Measurements from ENCODE around the gene DHX34. TPM values are rescaled to one million over a fixed set of nuclear protein-coding genes. Genes with fewer than 3 reads are reported as not detected.

DHX34 gene
- total and polyA plus RNA-seq, 2 experiments from 2014 or later: 16.1 to 33.7 TPM

- DNase-seq (ENCODE audit: low read depth in 1 of 2, low spot score in 1 of 2): peak; percentile 68 to 85
- Histone ChIP-seq H3K27me3 (peaks cover 22% of the 10 kb centered on the region), H3K4me1 (ENCODE audit: low read depth) (no peaks in the 10 kb centered on the region), H3K36me3 (no peaks in the 10 kb centered on the region), H3K27ac (peak overlapping the region; percentile 93), H3K9me3 (ENCODE audit: low read depth) (no peaks in the 10 kb centered on the region), H3K4me3 (peak overlapping the region; percentile 13)
- TF ChIP-seq CTCF (IDR thresholded peaks at IDR 0.05; ENCODE audit: low read depth, low read length): peak; percentile 92
Measured at GRCh38 chr19:47427241-47428176, 78.4 kb downstream of the DHX34 start.

DNA sequence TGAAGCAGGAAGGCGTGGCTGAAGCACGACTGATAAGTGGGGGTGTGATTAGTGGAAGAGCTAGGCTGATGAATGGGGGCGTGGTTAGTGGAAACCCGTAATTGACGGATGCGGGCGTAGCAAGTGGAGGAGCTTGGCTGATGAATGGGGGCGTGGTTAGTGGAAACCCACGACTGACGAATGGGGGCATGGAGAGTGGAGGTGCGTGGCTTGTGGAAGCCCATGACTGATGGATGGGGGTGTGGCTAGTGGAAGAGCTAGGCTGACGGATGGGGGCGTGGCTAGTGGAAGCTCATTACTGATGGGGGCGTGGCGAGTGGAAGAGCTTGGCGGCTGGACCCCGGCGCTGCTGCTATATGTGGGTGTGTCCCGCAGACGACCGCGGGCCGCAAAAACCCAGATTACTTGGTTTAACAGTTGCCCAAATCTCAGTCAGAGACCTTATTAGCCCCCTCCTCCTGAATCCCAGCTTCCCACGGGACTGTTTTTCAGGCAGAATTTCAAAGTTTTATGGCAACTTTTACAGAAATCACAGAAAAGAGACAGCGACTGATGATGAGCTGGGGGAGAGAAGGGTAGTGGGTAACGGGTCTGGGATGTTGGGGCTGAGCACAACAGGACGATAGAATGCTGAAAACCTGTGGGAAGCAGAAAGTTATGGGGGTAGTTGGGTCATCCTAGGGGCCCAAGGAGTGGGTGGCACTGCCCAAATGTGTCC is 79.2 kb downstream of the DHX34 start:
- peak overlapping the region; percentile 14 for H3K4me3 ChIP-seq
- H3K9me3 ChIP-seq (ENCODE audit: low read depth): no peaks in the 10 kb centered on the region
- no peak for TF ChIP-seq CTCF (IDR thresholded peaks at IDR 0.05; ENCODE audit: low read depth, low read length)
- H3K27me3 ChIP-seq: peaks cover 16% of the 10 kb centered on the region
- H3K4me1 ChIP-seq (ENCODE audit: low read depth): no peaks in the 10 kb centered on the region
- H3K27ac ChIP-seq: peak overlapping the region; percentile 93
- H3K36me3 ChIP-seq: no peaks in the 10 kb centered on the region
- peak; percentile 100 for DNase-seq (ENCODE audit: low read depth in 1 of 2, low spot score in 1 of 2)

DNA sequence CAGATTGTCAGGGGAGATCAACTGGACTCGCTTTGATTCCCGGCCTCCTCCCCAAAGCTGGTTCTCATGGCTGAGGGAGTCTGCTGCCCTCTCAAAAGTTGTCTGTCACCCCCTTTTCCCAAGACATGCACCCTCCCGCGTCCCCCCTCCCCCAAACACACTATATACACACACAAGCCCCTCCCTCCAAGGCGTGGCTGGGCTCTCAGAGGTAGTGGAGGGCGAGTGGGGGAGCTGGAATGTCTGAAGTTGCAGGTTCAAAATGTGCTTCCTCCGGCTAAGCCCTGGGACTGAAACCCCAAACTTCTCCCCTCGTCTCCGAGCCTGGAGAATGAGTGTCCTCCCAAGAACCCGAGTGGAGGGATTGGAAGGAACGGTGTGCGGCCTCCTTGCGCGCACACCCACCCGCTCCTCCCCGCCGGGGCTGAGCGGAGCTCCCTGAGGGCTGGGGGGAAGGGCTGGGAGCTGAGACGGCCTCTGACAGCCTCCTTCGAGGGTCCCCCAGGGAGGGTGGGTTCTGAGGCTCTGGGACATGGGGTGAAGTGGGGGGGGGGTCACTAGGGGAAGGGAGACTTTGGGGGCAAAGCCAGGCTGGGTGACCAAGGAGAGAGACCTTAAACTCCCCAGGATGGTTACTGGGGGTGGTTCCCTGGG is 80.2 kb downstream of the DHX34 start:
- H3K36me3 ChIP-seq: no peaks in the 10 kb centered on the region
- no peak overlapping the region for H3K4me3 ChIP-seq
- peaks cover 16% of the 10 kb centered on the region for H3K27me3 ChIP-seq
- H3K27ac ChIP-seq: no peak overlapping the region
- TF ChIP-seq CTCF (IDR thresholded peaks at IDR 0.05; ENCODE audit: low read depth, low read length): no peak
- no peaks in the 10 kb centered on the region for H3K9me3 ChIP-seq (ENCODE audit: low read depth)
- no peaks in the 10 kb centered on the region for H3K4me1 ChIP-seq (ENCODE audit: low read depth)
- DNase-seq (ENCODE audit: low read depth in 1 of 2, low spot score in 1 of 2): no peak

DNA sequence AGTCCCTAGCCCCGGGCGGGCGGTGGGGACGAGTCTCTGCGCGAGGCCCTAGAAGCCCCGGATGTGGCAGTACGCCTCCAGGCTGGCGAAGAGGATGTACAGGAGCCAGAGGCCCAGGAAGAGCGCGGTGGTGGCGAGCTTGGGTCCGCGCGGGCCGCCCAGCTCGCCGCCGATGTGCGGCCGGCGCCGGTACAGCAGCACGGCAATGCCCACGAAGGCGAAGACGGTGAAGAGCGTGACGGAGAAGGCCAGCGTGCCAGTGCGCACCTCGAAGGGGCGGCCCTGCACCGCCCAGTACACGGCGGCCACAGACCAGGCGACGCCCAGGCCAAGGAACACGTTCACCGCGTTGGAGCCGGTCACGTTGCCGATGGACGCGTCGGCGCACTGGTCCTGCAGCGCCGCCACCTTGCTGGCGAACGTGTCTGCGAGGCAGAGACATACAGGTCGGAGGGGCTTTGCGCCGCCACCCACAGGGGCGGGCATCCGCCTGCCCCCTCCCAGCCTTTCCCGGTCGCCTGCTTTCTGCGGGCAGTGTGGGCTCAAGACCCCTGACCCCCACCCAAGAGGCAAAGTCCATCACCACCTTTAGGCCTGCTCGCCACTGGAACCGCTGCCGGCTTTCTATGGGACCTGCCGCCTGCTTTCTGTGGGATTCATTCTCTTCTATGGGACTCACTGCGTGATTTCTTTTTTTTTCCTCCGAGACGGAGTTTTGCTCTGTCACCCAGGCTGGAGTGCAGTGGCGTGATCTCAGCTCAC is 81.1 kb downstream of the DHX34 start:
- Histone ChIP-seq H3K27me3 (peaks cover 16% of the 10 kb centered on the region), H3K4me1 (ENCODE audit: low read depth) (no peaks in the 10 kb centered on the region), H3K4me3 (no peak overlapping the region), H3K27ac (no peak overlapping the region), H3K36me3 (no peaks in the 10 kb centered on the region), H3K9me3 (ENCODE audit: low read depth) (no peaks in the 10 kb centered on the region)
- peak; percentile 16 for TF ChIP-seq CTCF (IDR thresholded peaks at IDR 0.05; ENCODE audit: low read depth, low read length)
- peak; percentile 33 to 71 for DNase-seq (ENCODE audit: low read depth in 1 of 2, low spot score in 1 of 2)

- no peaks in the 10 kb centered on the region for H3K36me3 ChIP-seq
- no peak overlapping the region for H3K4me3 ChIP-seq
- no peak for DNase-seq (ENCODE audit: low read depth in 1 of 2, low spot score in 1 of 2)
- no peaks in the 10 kb centered on the region for H3K9me3 ChIP-seq (ENCODE audit: low read depth)
- H3K4me1 ChIP-seq (ENCODE audit: low read depth): no peaks in the 10 kb centered on the region
- peaks cover 16% of the 10 kb centered on the region for H3K27me3 ChIP-seq
- no peak for TF ChIP-seq CTCF (IDR thresholded peaks at IDR 0.05; ENCODE audit: low read depth, low read length)
- H3K27ac ChIP-seq: no peak overlapping the region
Measured at GRCh38 chr19:47432091-47432490, 83.0 kb downstream of the DHX34 start.

All from cardiac muscle cell (in vitro differentiated cells and primary cell).